Nephron progenitor cell (in vitro differentiated cells): ENCODE results near the gene ARID1B.

Experiments
- DNase-seq: peaks from one replicate; pipeline ENCODE4 v3.0.0; 2021
- H3K27ac Mint-ChIP-seq: 2 replicates; pipeline ENCODE4 v1.8.0; 2021; ENCODE audit warnings: mild to moderate bottlenecking, moderate library complexity, mixed read lengths
- H3K27me3 Mint-ChIP-seq: 2 replicates; pipeline ENCODE4 v1.8.0; 2021; ENCODE audit warnings: mild to moderate bottlenecking, low read depth, mixed read lengths; ENCODE audit not compliant: poor library complexity
- H3K36me3 Mint-ChIP-seq: 2 replicates; pipeline ENCODE4 v1.8.0; 2021; ENCODE audit warnings: low read depth, mixed read lengths
- H3K4me1 Mint-ChIP-seq: 2 replicates; pipeline ENCODE4 v1.8.0; 2021; ENCODE audit warnings: mixed read lengths
- H3K4me3 Mint-ChIP-seq: 2 replicates; pipeline ENCODE4 v1.8.0; 2021; ENCODE audit warnings: mild to moderate bottlenecking, moderate library complexity, mixed read lengths
- H3K9me3 Mint-ChIP-seq: 2 replicates; pipeline ENCODE4 v1.8.0; 2021; ENCODE audit warnings: mild to moderate bottlenecking, moderate library complexity, mixed read lengths
- TF ChIP-seq, protein P1 (sequence below): fragments of 200-600 bp; sonication (generic); IDR thresholded peaks from 2 replicates; pipeline ENCODE4 v1.5.0; 2021; ENCODE audit warnings: antibody characterized with exemption

ARID1B gene

DNA sequence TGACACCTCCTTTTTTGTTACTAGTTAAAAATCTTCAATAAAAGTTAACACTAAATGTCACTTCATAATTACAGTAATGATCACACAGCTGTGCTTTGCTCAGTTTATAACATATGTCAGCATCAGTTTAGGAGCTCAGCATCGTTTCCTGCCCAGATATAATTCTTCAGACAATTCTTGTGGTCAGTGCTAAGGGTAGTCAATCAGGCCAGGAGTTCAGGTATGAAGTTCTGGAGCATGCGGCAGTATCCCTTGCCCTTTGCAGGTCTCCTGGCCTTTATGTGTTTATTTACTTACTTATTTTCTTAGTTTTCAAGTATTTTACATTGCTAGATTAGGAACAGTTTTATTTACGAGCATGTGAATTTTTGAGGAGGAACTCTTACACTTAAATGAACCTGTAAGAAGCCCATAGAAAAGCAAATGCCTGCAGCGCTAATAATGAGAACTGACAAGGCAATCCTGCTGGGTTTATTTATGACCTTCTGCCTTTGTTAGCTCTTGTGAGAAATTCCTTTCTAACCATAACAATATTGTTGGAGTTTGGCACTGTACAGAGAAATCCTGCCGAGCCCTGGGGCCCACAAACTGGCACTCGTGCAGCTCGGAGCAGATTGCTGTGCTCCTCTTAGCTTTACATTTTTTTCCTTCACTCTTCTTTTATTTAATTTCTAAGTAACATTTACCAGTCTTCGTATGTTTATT is 293.4 kb downstream of the ARID1B start:
- TF ChIP-seq, protein P1, sequence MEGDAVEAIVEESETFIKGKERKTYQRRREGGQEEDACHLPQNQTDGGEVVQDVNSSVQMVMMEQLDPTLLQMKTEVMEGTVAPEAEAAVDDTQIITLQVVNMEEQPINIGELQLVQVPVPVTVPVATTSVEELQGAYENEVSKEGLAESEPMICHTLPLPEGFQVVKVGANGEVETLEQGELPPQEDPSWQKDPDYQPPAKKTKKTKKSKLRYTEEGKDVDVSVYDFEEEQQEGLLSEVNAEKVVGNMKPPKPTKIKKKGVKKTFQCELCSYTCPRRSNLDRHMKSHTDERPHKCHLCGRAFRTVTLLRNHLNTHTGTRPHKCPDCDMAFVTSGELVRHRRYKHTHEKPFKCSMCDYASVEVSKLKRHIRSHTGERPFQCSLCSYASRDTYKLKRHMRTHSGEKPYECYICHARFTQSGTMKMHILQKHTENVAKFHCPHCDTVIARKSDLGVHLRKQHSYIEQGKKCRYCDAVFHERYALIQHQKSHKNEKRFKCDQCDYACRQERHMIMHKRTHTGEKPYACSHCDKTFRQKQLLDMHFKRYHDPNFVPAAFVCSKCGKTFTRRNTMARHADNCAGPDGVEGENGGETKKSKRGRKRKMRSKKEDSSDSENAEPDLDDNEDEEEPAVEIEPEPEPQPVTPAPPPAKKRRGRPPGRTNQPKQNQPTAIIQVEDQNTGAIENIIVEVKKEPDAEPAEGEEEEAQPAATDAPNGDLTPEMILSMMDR: no peak

DNA sequence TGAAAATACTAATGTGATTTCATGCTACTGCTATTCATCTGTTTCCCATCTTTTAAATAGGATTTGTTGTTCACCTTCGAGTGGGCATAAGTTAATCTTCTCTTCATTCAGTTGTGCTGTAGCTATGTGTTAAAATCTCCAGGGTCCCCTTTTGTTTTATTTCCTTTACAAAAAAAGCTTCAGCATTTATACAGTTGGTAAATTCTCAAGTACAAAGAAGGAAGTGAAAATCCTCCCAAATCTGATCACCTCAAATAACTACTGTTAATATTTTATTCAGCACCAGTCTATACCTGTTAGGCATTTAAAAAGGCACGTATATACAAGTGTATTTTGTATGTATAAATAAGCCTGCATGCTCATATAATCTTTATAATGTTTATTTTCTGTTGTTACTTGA is 294.9 kb downstream of the ARID1B start:
- TF ChIP-seq, protein P1: no peak
- Mint-ChIP-seq H3K27ac (no peak overlapping the region), H3K4me1 (peaks cover 37% of the 10 kb centered on the region)

More for the DNA sequence above, 293.4 kb downstream of the ARID1B start:
- no peaks in the 10 kb centered on the region for H3K27me3 Mint-ChIP-seq
- H3K36me3 Mint-ChIP-seq: peaks cover 8% of the 10 kb centered on the region
- H3K4me1 Mint-ChIP-seq: peaks cover 47% of the 10 kb centered on the region
- no peak overlapping the region for H3K4me3 Mint-ChIP-seq
- no peak for DNase-seq
- H3K9me3 Mint-ChIP-seq: no peaks in the 10 kb centered on the region
- no peak overlapping the region for H3K27ac Mint-ChIP-seq

DNA sequence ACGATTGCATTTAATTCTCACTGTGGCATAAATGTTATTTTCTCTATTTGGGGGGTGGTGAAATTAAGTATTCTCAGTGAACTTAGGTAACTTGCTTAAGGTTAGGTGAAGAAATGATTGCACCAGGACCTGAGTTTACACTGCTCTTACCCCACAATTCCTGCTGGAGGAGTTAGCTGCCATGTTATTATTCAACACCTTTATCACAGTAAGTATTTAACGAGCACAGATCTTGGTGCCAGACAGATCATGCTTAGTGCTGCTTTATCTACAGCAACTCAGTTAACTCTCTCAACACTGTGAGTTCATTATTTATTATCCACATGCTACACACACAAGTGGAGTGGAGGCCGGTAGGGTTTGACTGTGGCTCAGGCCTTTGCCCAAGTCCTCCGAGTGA is 296.4 kb downstream of the ARID1B start:
- TF ChIP-seq, protein P1: no peak
- Mint-ChIP-seq H3K4me1 (peaks cover 25% of the 10 kb centered on the region), H3K9me3 (no peaks in the 10 kb centered on the region), H3K4me3 (no peak overlapping the region), H3K27me3 (no peaks in the 10 kb centered on the region), H3K27ac (peak overlapping the region; percentile 37), H3K36me3 (peaks cover 8% of the 10 kb centered on the region)
- DNase-seq: no peak

More for the DNA sequence above, 294.9 kb downstream of the ARID1B start:
- H3K9me3 Mint-ChIP-seq: no peaks in the 10 kb centered on the region
- no peak overlapping the region for H3K4me3 Mint-ChIP-seq
- peaks cover 8% of the 10 kb centered on the region for H3K36me3 Mint-ChIP-seq
- no peaks in the 10 kb centered on the region for H3K27me3 Mint-ChIP-seq
- DNase-seq: no peak

DNA sequence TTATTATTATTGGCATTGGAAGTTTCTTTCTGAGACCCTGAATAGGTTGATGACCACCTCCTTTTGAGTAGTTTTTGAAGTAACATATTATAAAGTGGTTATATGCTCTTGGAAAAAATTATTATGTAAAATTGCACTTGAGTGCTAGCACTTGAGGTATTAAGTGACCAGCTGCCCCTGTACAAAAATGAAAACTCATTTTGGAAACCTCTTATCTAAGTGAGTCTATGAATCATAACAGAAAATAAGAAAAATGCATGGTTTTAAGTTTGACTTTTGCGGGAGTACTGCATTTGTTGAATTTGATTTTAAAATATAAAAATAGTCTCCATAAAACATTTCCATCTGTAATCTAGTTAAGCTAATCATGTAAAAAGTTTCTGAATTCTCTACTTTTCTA is 297.8 kb downstream of the ARID1B start:
- no peak for DNase-seq
- Mint-ChIP-seq H3K27me3 (no peaks in the 10 kb centered on the region), H3K36me3 (peaks cover 8% of the 10 kb centered on the region), H3K9me3 (no peaks in the 10 kb centered on the region), H3K4me3 (no peak overlapping the region), H3K27ac (no peak overlapping the region), H3K4me1 (peaks cover 20% of the 10 kb centered on the region)
- TF ChIP-seq, protein P1: no peak

DNA sequence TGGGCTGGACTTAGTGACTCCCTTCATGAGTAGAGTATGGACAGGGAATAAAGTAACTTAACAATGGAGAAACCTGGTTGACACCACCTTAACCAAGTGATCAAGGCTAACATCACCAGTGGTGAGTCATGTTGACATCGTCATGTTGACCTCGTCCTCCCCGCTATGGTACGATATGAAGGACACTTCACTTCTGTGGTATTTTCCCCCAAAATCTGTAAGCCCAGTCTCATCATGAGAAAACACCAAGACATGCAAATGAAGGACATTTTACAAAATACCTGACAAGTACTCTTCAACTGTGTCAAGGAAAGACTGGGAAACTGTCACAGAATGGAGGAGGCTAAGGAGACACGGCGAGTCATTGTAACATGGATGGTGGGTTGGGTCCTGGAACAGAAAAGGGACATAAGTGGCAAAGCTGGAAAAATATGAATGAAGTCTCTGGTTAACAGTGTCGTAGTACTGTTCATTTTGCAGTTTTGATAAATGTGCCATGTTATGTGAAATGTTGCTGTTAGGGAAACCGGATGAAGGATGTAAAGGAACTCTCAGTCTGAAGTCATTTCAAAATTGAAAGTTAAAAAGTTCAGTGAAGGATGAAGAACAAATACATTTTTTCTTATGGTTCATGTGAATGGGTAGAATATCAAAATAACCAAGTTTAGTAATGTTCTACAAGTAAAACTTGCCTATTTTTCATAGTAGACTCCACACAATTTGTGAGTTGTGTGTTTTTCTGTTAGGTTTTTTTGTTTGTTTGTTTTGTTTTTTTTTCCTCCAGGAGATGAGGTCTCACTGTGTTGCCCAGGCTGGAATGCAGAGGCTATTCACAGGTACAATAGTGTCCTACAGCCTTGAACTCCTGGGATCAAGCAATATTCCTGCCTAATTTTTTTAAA is 298.6 kb downstream of the ARID1B start:
- Mint-ChIP-seq H3K9me3 (no peaks in the 10 kb centered on the region), H3K27me3 (no peaks in the 10 kb centered on the region), H3K36me3 (peaks cover 8% of the 10 kb centered on the region), H3K4me3 (no peak overlapping the region), H3K4me1 (peaks cover 17% of the 10 kb centered on the region), H3K27ac (peak overlapping the region; percentile 64)
- DNase-seq: no peak
- TF ChIP-seq, protein P1: no peak
